H1 (cell line): ENCODE measurements around the gene TTLL5. TPM values are rescaled to one million over a fixed set of nuclear protein-coding genes. Genes with fewer than 3 reads are reported as not detected.

Source experiments
- CTCF ChIA-PET: fragments of 300-600 bp; sonication (Branson Sonifier 250); formaldehyde crosslinking; loops from one replicate; lab custom pipeline; 2021; ENCODE audit not compliant: partially characterized antibody; lab: Charles Lee
- POLR2A ChIA-PET: fragments of 300-600 bp; sonication (Branson Sonifier 250); formaldehyde crosslinking; loops from one replicate; lab custom pipeline; 2021; ENCODE audit warnings: inconsistent platforms; ENCODE audit not compliant: partially characterized antibody; lab: Charles Lee
- DNase-seq, 2 experiments: peaks; one replicate each; pipeline versions ENCODE4 v3.0.0 to v3.0.0-alpha.2; 2010 to 2022; ENCODE audit warnings: low spot score in 2 of 2, low read depth in 1 of 2, mixed read lengths in 1 of 2
- FAIRE-seq: peaks from 2 replicates; lab custom pipeline; 2011; peaks lifted over from hg19 to GRCh38; lab: Jason Lieb, UNC
- H2AFZ ChIP-seq: 2 replicates; pipeline ENCODE4 v1.8.1; 2012; ENCODE audit warnings: low read length, inconsistent platforms
- H2AK5ac ChIP-seq: 2 replicates; pipeline ENCODE4 v1.6.1; 2013; ENCODE audit warnings: low read depth, low read length
- H2BK120ac ChIP-seq: replicated peaks from 2 replicates; pipeline ENCODE3; 2013; ENCODE audit warnings: low read depth, low read length, inconsistent platforms
- H2BK12ac ChIP-seq: 2 replicates; pipeline ENCODE4 v1.6.1; 2013; ENCODE audit warnings: low read depth, low read length
- H2BK15ac ChIP-seq: 2 replicates; pipeline ENCODE4 v1.6.1; 2013; ENCODE audit warnings: low read length
- H2BK20ac ChIP-seq: 2 replicates; pipeline ENCODE4 v1.6.1; 2013; ENCODE audit warnings: low read length
- H2BK5ac ChIP-seq: 2 replicates; pipeline ENCODE4 v1.6.1; 2013; ENCODE audit warnings: low read depth, low read length
- H3K14ac ChIP-seq: 2 replicates; pipeline ENCODE4 v1.6.1; 2013; ENCODE audit warnings: inconsistent platforms; ENCODE audit not compliant: insufficient read length
- H3K18ac ChIP-seq: 2 replicates; pipeline ENCODE4 v1.6.1; 2013; ENCODE audit warnings: low read length; ENCODE audit errors: extremely low read depth
- H3K23ac ChIP-seq: 2 replicates; pipeline ENCODE4 v1.6.1; 2013; ENCODE audit warnings: inconsistent platforms; ENCODE audit not compliant: insufficient read length
- H3K23me2 ChIP-seq: 2 replicates; pipeline ENCODE4 v1.6.1; 2013; ENCODE audit warnings: low read depth, low read length
- H3K27ac ChIP-seq: 2 replicates; pipeline ENCODE4 v1.6.1; 2011; ENCODE audit warnings: low read depth, low read length, inconsistent platforms
- H3K27me3 ChIP-seq, 4 experiments: replicated peaks in 1 of 4; 1 replicate in 1 of 4; 2 replicates in 3 of 4; pipeline versions ENCODE4 v1.6.1 to v1.8.1; 2011 to 2013; ENCODE audit warnings: low read length in 3 of 4, mild to moderate bottlenecking in 3 of 4, inconsistent platforms in 2 of 4, mixed read lengths in 2 of 4, moderate library complexity in 1 of 4; ENCODE audit not compliant: control insufficient read depth in 3 of 4, insufficient read depth in 3 of 4; ENCODE audit errors: extremely low read depth in 1 of 4
- H3K36me3 ChIP-seq, 4 experiments: 2 replicates each; pipeline versions ENCODE4 v1.6.1 to v1.8.1; 2011 to 2013; ENCODE audit warnings: mild to moderate bottlenecking in 4 of 4, low read length in 3 of 4, moderate library complexity in 2 of 4, control low read depth in 1 of 4, inconsistent platforms in 1 of 4; ENCODE audit not compliant: insufficient read depth in 4 of 4, control insufficient read depth in 2 of 4
- H3K4ac ChIP-seq: replicated peaks from 2 replicates; pipeline ENCODE3; 2013; ENCODE audit warnings: low read length, low read depth, mixed read lengths, inconsistent platforms; ENCODE audit not compliant: insufficient read length
- H3K4me1 ChIP-seq, 4 experiments: replicated peaks in 1 of 4; 1 replicate in 1 of 4; 2 replicates in 3 of 4; pipeline versions ENCODE4 v1.6.1 to v1.8.1; 2011 to 2013; ENCODE audit warnings: low read length in 3 of 4, inconsistent platforms in 2 of 4, mixed read lengths in 1 of 4; ENCODE audit not compliant: insufficient read depth in 4 of 4, control insufficient read depth in 3 of 4
- H3K4me2 ChIP-seq, 2 experiments: 2 replicates each; pipeline versions ENCODE4 v1.6.1 to v1.8.1; 2011 to 2013; ENCODE audit warnings: low read depth in 2 of 2, low read length in 2 of 2, control low read depth in 1 of 2, inconsistent platforms in 1 of 2, mild to moderate bottlenecking in 1 of 2; ENCODE audit not compliant: insufficient read depth in 1 of 2
- H3K4me3 ChIP-seq, 4 experiments: fragments of 200-600, 300-600 bp in 1 of 4; sonication (generic), shearing (Covaris generic), sonication (Bioruptor Twin) in 1 of 4; 2 replicates each; pipeline versions ENCODE4 v1.5.1 to v1.8.1; 2011 to 2016; ENCODE audit warnings: low read length in 4 of 4, low read depth in 3 of 4, control low read depth in 2 of 4, inconsistent platforms in 2 of 4, mild to moderate bottlenecking in 2 of 4, mixed read lengths in 1 of 4, moderate library complexity in 1 of 4; ENCODE audit not compliant: insufficient read depth in 2 of 4; ENCODE audit errors: extremely low read depth in 1 of 4
- H3K56ac ChIP-seq: replicated peaks from 2 replicates; pipeline ENCODE3; 2013; ENCODE audit warnings: low read depth, mild to moderate bottlenecking, mixed read lengths, low read length, inconsistent platforms; ENCODE audit not compliant: insufficient read length
- H3K79me1 ChIP-seq: 2 replicates; pipeline ENCODE4 v1.6.1; 2013; ENCODE audit warnings: low read depth, low read length, control low read depth
- H3K79me2 ChIP-seq, 2 experiments: 2 replicates each; pipeline versions ENCODE4 v1.6.1 to v1.8.1; 2012 to 2013; ENCODE audit warnings: low read length in 2 of 2, mild to moderate bottlenecking in 2 of 2, inconsistent platforms in 1 of 2; ENCODE audit not compliant: insufficient read depth in 2 of 2, control insufficient read depth in 1 of 2
- H3K9ac ChIP-seq, 4 experiments: replicated peaks in 1 of 4; 1 replicate in 1 of 4; 2 replicates in 3 of 4; pipeline versions ENCODE4 v1.6.1 to v1.8.1; 2011 to 2013; ENCODE audit warnings: low read depth in 3 of 4, low read length in 3 of 4, control low read depth in 2 of 4, mild to moderate bottlenecking in 2 of 4, moderate library complexity in 2 of 4, inconsistent platforms in 1 of 4; ENCODE audit errors: extremely low read depth in 1 of 4
- H3K9me3 ChIP-seq, 2 experiments: 2 replicates each; pipeline versions ENCODE4 v1.6.1 to v1.8.1; 2012 to 2013; ENCODE audit warnings: mild to moderate bottlenecking in 2 of 2, moderate library complexity in 2 of 2, control low read depth in 1 of 2, inconsistent platforms in 1 of 2, low read depth in 1 of 2, low read length in 1 of 2, mixed read lengths in 1 of 2; ENCODE audit not compliant: insufficient read depth in 2 of 2
- H4K20me1 ChIP-seq, 2 experiments: replicated peaks in 1 of 2; 2 replicates each; pipeline versions ENCODE3 to v1.8.1; 2011 to 2013; ENCODE audit warnings: inconsistent platforms in 2 of 2, low read length in 2 of 2, mild to moderate bottlenecking in 1 of 2; ENCODE audit not compliant: insufficient read depth in 2 of 2, control insufficient read depth in 1 of 2
- H4K5ac ChIP-seq: 2 replicates; pipeline ENCODE4 v1.6.1; 2013; ENCODE audit warnings: low read length, low read depth, mixed read lengths, inconsistent platforms; ENCODE audit not compliant: insufficient read length
- H4K8ac ChIP-seq: 2 replicates; pipeline ENCODE4 v1.8.0; 2013; ENCODE audit warnings: mild to moderate bottlenecking, moderate library complexity, low read length, inconsistent platforms; ENCODE audit not compliant: insufficient read depth; ENCODE audit errors: extremely low read depth
- H4K91ac ChIP-seq: replicated peaks from 2 replicates; pipeline ENCODE3; 2013; ENCODE audit warnings: low read length, mixed read lengths, inconsistent platforms; ENCODE audit not compliant: insufficient read length
- ATF2 ChIP-seq: IDR thresholded peaks from 2 replicates; pipeline ENCODE4 v1.6.1; 2012; ENCODE audit warnings: low read length, inconsistent platforms
- BRCA1 ChIP-seq: IDR thresholded peaks from 2 replicates; pipeline ENCODE4 v1.6.1; 2012; ENCODE audit warnings: low read depth, low read length, improper control_type of control experiment
- KDM4A ChIP-seq: IDR thresholded peaks from one replicate; pipeline ENCODE4 v1.7.1; 2012; ENCODE audit warnings: low read depth, mild to moderate bottlenecking, moderate library complexity, low read length, inconsistent platforms; ENCODE audit not compliant: severe bottlenecking
- POLR2A ChIP-seq, 2 experiments: IDR thresholded peaks; 1 replicate in 1 of 2; 2 replicates in 1 of 2; pipeline ENCODE4 v1.6.1; 2011; ENCODE audit warnings: low read depth in 2 of 2, low read length in 2 of 2, mild to moderate bottlenecking in 2 of 2; ENCODE audit errors: control extremely low read depth in 1 of 2
- POU5F1 ChIP-seq: IDR thresholded peaks from 2 replicates; pipeline ENCODE4 v1.6.1; 2011; ENCODE audit warnings: low read depth, mild to moderate bottlenecking, low read length, moderate library complexity
- RAD21 ChIP-seq, 2 experiments: IDR thresholded peaks in 1 of 2; conservative IDR thresholded peaks in 1 of 2; 2 replicates each; pipeline ENCODE4 v1.6.1; 2011; ENCODE audit warnings: low read depth in 2 of 2, low read length in 2 of 2, improper control_type of control experiment in 1 of 2, inconsistent platforms in 1 of 2, mild to moderate bottlenecking in 1 of 2, moderate library complexity in 1 of 2
- RXRA ChIP-seq: IDR thresholded peaks from 2 replicates; pipeline ENCODE4 v1.6.1; 2011; ENCODE audit warnings: low read depth, mild to moderate bottlenecking, low read length, moderate library complexity; ENCODE audit not compliant: insufficient read depth
- SIRT6 ChIP-seq: IDR thresholded peaks from one replicate; pipeline ENCODE4 v1.7.1; 2012; ENCODE audit warnings: low read length, inconsistent platforms
- SP2 ChIP-seq: IDR thresholded peaks from 2 replicates; pipeline ENCODE4 v1.6.1; 2012; ENCODE audit warnings: mild to moderate bottlenecking, low read length, inconsistent platforms
- YY1 ChIP-seq: IDR thresholded peaks from 2 replicates; pipeline ENCODE4 v1.6.1; 2011; ENCODE audit warnings: low read depth, mild to moderate bottlenecking, low read length
- WGBS, 2 experiments: shearing (Covaris generic) in 1 of 2; methylation state at CpG; one replicate each; pipeline versions ENCODE4 v1.1.6 to v1.1.7; 2013 to 2015; ENCODE audit warnings: low lambda C conversion rate in 2 of 2, mixed read lengths in 2 of 2, inconsistent platforms in 1 of 2, low coverage in 1 of 2, missing lambda C conversion rate in 1 of 2; ENCODE audit not compliant: insufficient replicate concordance in 2 of 2, insufficient coverage in 1 of 2, insufficient read length in 1 of 2; ENCODE audit errors: extremely low coverage in 1 of 2, missing lambda C conversion rate in 1 of 2; 5-methylcytosine and 5-hydroxymethylcytosine counted together
- polyA plus RNA-seq, 7 experiments: library from polyadenylated mRNA; depleted of rRNA in 3 of 7; stranded (reverse) in 5 of 7; unstranded in 2 of 7; fragments of >200 nt in 5 of 7; fragments of 200-250 nt in 2 of 7; gene quantifications; 1 replicate in 5 of 7; 2 replicates in 1 of 7; 4 replicates in 1 of 7; pipeline versions ENCODE4 v1.2.1 to v1.2.3, GENCODE V29; 2011 to 2013; ENCODE audit warnings: missing spikeins in 2 of 7, mixed read lengths in 2 of 7
- total RNA-seq: library from RNA; stranded (reverse); fragmentation: NEBNext Ultra II Directional; extraction: Animal tissue kit (Norgen Biotek cat#: 25700); gene quantifications from 2 replicates; pipeline ENCODE4 v1.2.1, GENCODE V29; 2021

Gene TTLL5
- total and polyA plus RNA-seq, 2 of the 8 experiments (the other 6 are each of a cell fraction or from before 2014, with no cell fraction given), result 16.1 to 45.9 TPM

GRCh38 chr14:75702616-75703261, 41.7 kb downstream of the TTLL5 start:
- Histone ChIP-seq H2BK15ac (no peak overlapping the region), H3K27me3 (no peaks in the 10 kb centered on the region), H4K20me1 (peaks cover 0 to 2% of the 10 kb centered on the region in 2 experiments), H3K14ac (no peak overlapping the region), H4K91ac (no peak overlapping the region), H2BK20ac (no peak overlapping the region), H3K4me1 (no peaks in the 10 kb centered on the region), H3K23ac (no peak overlapping the region), H3K36me3 (peaks cover 0 to 24% (median 9%) of the 10 kb centered on the region in 4 experiments; a peak in 6 of 8 replicates), H3K56ac (no peak overlapping the region), H2AFZ (no peak overlapping the region), H3K79me2 (no peaks in the 10 kb centered on the region), H3K4ac (no peak overlapping the region), H2BK12ac (no peak overlapping the region), H4K5ac (no peak overlapping the region), H3K27ac (no peak overlapping the region), H2BK5ac (no peak overlapping the region), H3K9me3 (no peaks in the 10 kb centered on the region), H3K4me2 (no peak overlapping the region), H3K79me1 (no peaks in the 10 kb centered on the region), H2BK120ac (no peak overlapping the region), H3K9ac (no peak overlapping the region), H3K4me3 (no peak overlapping the region), H2AK5ac (no peak overlapping the region), H3K18ac (no peak overlapping the region), H3K23me2 (no peaks in the 10 kb centered on the region), H4K8ac (no peak overlapping the region)
- DNase-seq (no peak), FAIRE-seq (no peak)
- TF ChIP-seq SIRT6, result no peak
- no peak for TF ChIP-seq KDM4A
- no peak for TF ChIP-seq BRCA1
- TF ChIP-seq POLR2A (IDR thresholded peaks at IDR 0.05; ENCODE audit: control extremely low read depth in 1 of 2, low read depth in 2 of 2, low read length in 2 of 2), result no peak
- TF ChIP-seq RAD21 (IDR thresholded peaks at IDR 0.05 in 1 of 2, conservative IDR thresholded peaks at IDR 0.05 in 1 of 2; ENCODE audit: low read depth in 2 of 2, low read length in 2 of 2), result no peak
- TF ChIP-seq ATF2, result no peak
- no peak for TF ChIP-seq SP2
- no peak for TF ChIP-seq POU5F1
- no peak for TF ChIP-seq RXRA
- no peak for TF ChIP-seq YY1
- WGBS, 2 experiments, result 98% methylated on average over 3 of the region's 3 CpGs; no CpG with 5 or more reads in 1 of the 2 experiments
- CTCF ChIA-PET, result interaction anchor here (1.2 to 1.6 kb wide), 2 partner anchors 8 to 126 kb away, joined by 4 to 9 read pairs; no protein-coding TSS in a partner anchor
- POLR2A ChIA-PET, result no interaction called here
